Measurements from ENCODE around the gene IFITM5. TPM values are rescaled to one million over a fixed set of nuclear protein-coding genes. Genes with fewer than 3 reads are reported as not detected.

Gene IFITM5
- total RNA-seq, 1 experiment from 2014 or later: not detected

DNA sequence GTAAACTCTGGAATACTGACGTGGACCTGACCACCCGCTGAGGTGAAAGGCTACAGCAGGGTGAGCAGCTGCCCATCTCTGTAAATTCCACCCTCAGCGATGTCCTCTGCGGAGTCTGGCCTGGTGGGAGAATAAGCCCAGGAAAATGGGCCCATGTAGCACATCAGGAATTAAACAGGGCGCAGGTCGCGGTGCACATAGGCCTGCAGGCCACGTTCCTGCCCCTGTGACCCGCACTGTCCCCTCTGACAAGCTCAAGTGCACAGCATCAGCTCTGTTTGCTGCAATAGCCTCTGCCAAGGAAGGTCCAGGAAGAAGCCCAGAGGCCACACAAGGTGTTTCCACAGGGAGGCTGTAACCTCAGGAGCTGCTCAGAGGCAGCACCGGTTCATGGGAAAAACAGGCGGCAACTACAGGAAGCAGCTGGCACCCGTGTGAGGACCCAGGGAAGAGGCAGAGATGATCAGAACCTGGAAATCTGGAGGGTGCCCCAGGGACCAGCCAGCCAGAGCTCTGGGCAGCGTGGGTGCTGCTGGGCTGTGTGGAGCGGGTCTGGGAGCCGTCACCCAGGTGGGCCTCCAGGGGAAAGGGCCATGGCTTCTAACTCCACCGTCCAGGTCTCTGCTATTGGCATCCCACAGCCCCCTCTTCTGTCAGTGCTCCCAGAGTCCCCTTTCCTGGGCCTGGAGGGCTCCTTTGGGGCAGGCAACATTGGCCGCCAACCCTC, 7.5 kb upstream of the IFITM5 start:
- Histone ChIP-seq H3K27ac (ENCODE audit: insufficient read length, low read depth, low read length) (no peak overlapping the region), H3K18ac (ENCODE audit: insufficient read length, low read depth, low read length) (peak overlapping the region; percentile 47), H4K20me1 (ENCODE audit: control insufficient read depth, insufficient read depth, insufficient read length) (no peaks in the 10 kb centered on the region), H3K79me2 (ENCODE audit: insufficient read depth, low read length) (no peaks in the 10 kb centered on the region), H2AFZ (ENCODE audit: low read length) (no peak overlapping the region), H3K4ac (ENCODE audit: low read depth, low read length) (peak overlapping the region; percentile 62; the same call in 1 of the 2 replicates), H3K79me1 (ENCODE audit: insufficient read depth, low read depth, low read length, poor library complexity, severe bottlenecking) (no peaks in the 10 kb centered on the region), H4K5ac (ENCODE audit: insufficient read length, low read depth, low read length) (no peak overlapping the region), H2BK15ac (ENCODE audit: low read depth, low read length) (no peak overlapping the region; the same call in 1 of the 2 replicates), H3K9me3 (ENCODE audit: control insufficient read depth, low read depth, low read length) (no peaks in the 10 kb centered on the region), H3K9ac (ENCODE audit: extremely low read depth, insufficient read length, low read length) (no peak overlapping the region), H2AK5ac (ENCODE audit: insufficient read length, low read length) (peak overlapping the region; percentile 34), H2BK5ac (ENCODE audit: insufficient read length, low read length) (no peak overlapping the region), H4K91ac (ENCODE audit: insufficient read length, low read depth, low read length) (peak overlapping the region; percentile 92), H3K14ac (ENCODE audit: insufficient read depth, low read length) (peak overlapping the region; percentile 50; the same call in 1 of the 2 replicates), H2BK20ac (ENCODE audit: low read depth, low read length, poor library complexity, severe bottlenecking) (no peak overlapping the region), H3K4me2 (ENCODE audit: insufficient read depth, insufficient read length, low read length) (no peak overlapping the region), H3K56ac (ENCODE audit: insufficient read length, low read depth, low read length) (no peak overlapping the region), H3K23ac (ENCODE audit: insufficient read length, low read depth, low read length) (no peak overlapping the region), H4K8ac (replicated peaks; ENCODE audit: insufficient read length, low read depth, low read length) (no peak overlapping the region), H3K4me1 (ENCODE audit: insufficient read depth, low read length) (peaks cover 16% of the 10 kb centered on the region; the same call in 1 of the 2 replicates), H3T11ph (ENCODE audit: low read length) (no peak overlapping the region), H3K23me2 (ENCODE audit: insufficient read length, low read depth, low read length, poor library complexity, severe bottlenecking) (peaks cover 5% of the 10 kb centered on the region), H2BK120ac (ENCODE audit: low read depth, low read length, poor library complexity, severe bottlenecking) (no peak overlapping the region), H3K27me3 (ENCODE audit: insufficient read depth, low read length) (no peaks in the 10 kb centered on the region), H2BK12ac (ENCODE audit: insufficient read length, low read depth, low read length) (peak overlapping the region; percentile 99)
- TF ChIP-seq, protein P1, sequence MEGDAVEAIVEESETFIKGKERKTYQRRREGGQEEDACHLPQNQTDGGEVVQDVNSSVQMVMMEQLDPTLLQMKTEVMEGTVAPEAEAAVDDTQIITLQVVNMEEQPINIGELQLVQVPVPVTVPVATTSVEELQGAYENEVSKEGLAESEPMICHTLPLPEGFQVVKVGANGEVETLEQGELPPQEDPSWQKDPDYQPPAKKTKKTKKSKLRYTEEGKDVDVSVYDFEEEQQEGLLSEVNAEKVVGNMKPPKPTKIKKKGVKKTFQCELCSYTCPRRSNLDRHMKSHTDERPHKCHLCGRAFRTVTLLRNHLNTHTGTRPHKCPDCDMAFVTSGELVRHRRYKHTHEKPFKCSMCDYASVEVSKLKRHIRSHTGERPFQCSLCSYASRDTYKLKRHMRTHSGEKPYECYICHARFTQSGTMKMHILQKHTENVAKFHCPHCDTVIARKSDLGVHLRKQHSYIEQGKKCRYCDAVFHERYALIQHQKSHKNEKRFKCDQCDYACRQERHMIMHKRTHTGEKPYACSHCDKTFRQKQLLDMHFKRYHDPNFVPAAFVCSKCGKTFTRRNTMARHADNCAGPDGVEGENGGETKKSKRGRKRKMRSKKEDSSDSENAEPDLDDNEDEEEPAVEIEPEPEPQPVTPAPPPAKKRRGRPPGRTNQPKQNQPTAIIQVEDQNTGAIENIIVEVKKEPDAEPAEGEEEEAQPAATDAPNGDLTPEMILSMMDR (conservative IDR thresholded peaks at IDR 0.05): no peak
- Mint-ChIP-seq H3K36me3 (ENCODE audit: insufficient read depth in 1 of 3, low read depth in 3 of 3) (peaks cover 0 to 10% (median 9%) of the 10 kb centered on the region in 3 experiments; a peak in 6 of 7 replicates), H3K27me3 (ENCODE audit: low read depth) (no peaks in the 10 kb centered on the region), H3K4me1 (peaks cover 57 to 65% of the 10 kb centered on the region in 2 experiments), H3K4me3 (peak overlapping the region in 1 of 2 experiments; percentile 23; a peak in 1 of 5 replicates), H3K27ac (peak overlapping the region in 1 of 3 experiments; percentile 97; a peak in 4 of 7 replicates), H3K9me3 (peaks cover 2 to 10% of the 10 kb centered on the region in 2 experiments; a peak in 3 of 5 replicates)
- no peak for DNase-seq
- no CpG with 5 or more reads among the region's 17 CpGs for WGBS (ENCODE audit: extremely low coverage, insufficient read length, low lambda C conversion rate)
